Stimulated activated CD8-positive, alpha-beta memory T cell treated with anti-CD3 and anti-CD28 coated beads, Interleukin-12 subunit alpha, Interleukin-12 subunit beta, amount 100 ng/mL, for 1 hour (primary cell): ENCODE measurements around the gene TUBGCP6.

Experiments
- DNase-seq: peaks from one replicate; pipeline ENCODE4 v3.0.0-alpha.2; 2020; ENCODE audit warnings: low read depth

The TUBGCP6 gene

GRCh38 chr22:50250555-50251476 is 6.0 kb upstream of the TUBGCP6 start, which contains the start of gene HDAC10:
Gene HDAC10, minus strand, starts transcription at chr22:50251265. Its CDS starts 233 bp downstream, at chr22:50251032.
- peak; percentile 51 for DNase-seq

- no peak for DNase-seq
Measured at GRCh38 chr22:50250249-50250554, 5.4 kb upstream of the TUBGCP6 start.

- DNase-seq = no peak
Measured at GRCh38 chr22:50249341-50250248, 4.8 kb upstream of the TUBGCP6 start.

DNA sequence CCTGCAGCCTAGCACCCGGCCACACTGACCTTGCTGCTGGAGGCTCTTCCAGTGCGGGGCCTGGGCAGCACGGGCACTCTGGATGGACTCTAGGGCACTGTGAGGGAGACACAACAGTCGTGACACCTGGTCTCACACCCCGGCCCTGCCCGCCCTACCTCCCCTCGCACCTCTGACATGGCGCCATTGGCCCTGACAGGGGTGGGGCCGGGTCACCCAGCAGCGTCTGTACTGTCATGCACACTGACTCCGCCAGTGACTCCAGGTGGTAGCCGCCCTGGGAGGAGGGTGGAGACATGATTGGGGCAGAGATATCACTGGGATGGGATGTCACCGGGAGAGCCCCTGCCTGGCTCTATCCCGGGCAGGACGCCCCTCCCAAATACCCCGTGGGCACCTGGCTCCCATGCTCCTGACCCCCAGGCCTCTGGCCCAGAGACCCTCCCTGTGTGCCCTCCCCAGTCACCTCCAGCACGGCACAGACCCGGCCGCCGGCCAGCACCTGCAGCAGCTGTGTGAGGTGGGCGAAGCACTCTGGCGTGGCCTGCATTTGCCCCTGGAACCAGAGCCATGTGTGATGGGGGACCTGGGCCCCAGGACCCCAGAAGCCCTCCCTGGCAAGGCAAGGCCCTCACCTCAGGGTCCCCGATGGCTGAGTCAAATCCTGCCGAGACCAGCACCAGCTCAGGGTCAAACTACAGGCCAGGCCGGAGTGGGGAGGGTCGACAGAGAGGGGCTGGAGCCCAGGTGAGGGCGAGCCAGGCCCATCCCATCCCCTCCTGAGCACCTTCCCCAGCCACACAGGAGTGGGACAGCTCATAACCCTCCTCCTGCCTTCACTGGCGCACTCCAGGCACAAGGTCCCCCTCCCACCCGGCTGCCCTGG is 3.6 kb upstream of the TUBGCP6 start:
- DNase-seq = no peak

GRCh38 chr22:50247748-50248147 is 2.9 kb upstream of the TUBGCP6 start:
- DNase-seq = no peak

GRCh38 chr22:50246242-50247175 is 1.7 kb upstream of the TUBGCP6 start:
- no peak for DNase-seq

- no peak for DNase-seq
Measured at GRCh38 chr22:50245214-50246072, 620 bp upstream of the TUBGCP6 start.

DNA sequence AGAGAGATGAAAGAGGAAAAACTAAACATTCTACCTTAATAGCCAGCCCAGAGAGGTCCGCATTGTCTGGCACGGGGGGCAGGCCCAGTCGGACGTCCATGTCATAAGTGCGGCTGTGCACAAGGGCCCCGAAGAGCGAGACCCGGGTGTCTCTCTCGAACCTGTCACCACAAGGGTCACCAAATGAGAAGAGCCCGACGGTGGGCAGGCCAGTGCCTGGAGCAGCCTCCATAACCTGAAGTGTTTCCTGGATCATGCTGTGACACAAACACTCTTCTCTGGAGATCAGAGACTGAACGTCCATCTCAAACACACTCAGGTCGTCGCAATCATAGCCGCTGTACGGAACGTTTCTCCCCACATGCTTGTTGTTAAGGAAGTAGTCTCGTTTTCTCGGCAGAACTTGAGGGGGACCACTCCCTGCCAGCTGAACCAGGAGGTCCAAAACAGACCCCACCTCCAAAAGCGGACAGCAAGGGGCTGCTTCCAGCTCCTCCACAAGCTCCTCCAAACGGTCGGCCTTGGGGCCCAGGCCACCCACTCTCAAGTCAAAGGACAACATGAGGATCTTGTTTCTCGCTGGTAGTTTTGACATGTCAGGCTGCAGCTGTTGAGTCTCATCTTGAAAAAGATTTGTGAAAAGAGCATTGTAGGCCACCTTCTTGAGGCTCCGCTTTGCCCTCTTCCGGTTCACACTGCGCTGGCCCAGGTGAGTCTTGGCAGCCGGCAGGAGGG is 971 bp downstream of the TUBGCP6 start:
- no peak for DNase-seq

- DNase-seq = no peak
Measured at GRCh38 chr22:50242406-50242949, 2.3 kb downstream of the TUBGCP6 start.

GRCh38 chr22:50238755-50239154 is 6.1 kb downstream of the TUBGCP6 start:
- no peak for DNase-seq

- DNase-seq = no peak
Measured at GRCh38 chr22:50236731-50237409, 8.0 kb downstream of the TUBGCP6 start.

DNA sequence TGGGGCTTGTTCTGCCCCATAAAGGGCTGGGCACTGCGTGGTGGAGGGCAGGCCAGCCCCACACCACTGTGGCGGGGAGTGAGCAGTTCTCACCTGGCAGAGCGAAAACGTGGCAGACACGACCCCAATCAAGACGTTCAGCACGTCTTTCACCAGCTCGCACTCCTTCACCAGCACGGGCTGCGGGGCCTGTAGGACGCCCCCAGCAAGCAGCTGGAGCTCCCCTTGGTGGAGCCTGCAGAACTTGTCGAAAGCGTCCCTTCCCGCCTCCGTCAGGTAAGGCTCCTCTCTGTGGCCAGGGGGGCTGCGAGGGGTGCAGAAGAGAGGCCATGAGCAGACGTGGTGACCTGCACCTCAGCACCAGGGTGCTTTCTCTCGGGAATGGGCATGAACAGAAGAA is 11.6 kb downstream of the TUBGCP6 start:
- no peak for DNase-seq

GRCh38 chr22:50232481-50233151 is 12.2 kb downstream of the TUBGCP6 start:
- DNase-seq = no peak

DNA sequence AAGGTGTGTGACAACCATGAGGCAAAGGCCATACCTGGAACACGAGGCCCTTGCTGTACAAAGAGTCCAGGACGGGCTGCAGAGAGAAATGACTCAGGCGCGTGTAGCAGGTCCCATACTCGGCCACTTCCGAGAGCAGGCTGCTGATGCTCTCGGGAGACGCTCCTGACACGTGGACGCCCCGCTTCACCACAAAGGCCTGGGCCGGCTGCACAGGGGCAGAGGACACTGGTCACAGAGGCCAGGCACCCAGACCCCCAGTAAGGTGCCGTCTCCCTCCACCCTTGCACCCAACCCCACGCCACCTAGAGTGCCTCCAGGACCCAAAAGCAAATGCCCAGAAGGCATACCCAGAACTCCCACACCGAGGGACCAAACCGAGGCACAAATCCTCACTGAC is 15.5 kb downstream of the TUBGCP6 start:
- no peak for DNase-seq

DNA sequence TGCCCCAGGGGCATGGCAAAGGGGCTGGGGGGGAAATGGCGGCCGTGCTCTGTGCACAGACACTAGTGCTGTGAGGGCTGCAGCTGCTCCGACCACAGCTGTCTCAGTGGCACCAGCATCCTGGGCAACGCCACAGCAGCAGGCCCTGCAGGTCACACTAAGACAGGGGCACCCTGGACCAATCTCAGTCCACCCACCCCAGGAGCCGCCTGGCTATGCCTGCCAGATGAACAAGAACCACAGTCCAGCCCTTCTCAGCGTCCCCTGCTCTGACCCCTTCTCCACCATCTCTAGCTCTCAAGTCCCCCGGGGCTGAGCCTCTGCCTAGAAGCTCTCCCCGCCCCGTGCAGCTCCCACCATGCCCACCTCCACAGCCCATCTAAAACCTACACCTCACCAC is 16.5 kb downstream of the TUBGCP6 start:
- DNase-seq = no peak

- DNase-seq = no peak
Measured at GRCh38 chr22:50227579-50228215, 17.1 kb downstream of the TUBGCP6 start.

- DNase-seq = no peak
Measured at GRCh38 chr22:50226875-50227165, 18.0 kb downstream of the TUBGCP6 start.
